Thoracic aorta (tissue), 2 donors: Measurements from ENCODE around the gene HOXB9. TPM values are rescaled to one million over a fixed set of nuclear protein-coding genes. Genes with fewer than 3 reads are reported as not detected.

Experiments
- ATAC-seq: fragments of 150-250 bp; one replicate; pipeline ENCODE4 v1.8.0; 2017; ENCODE audit warnings: low read depth; ENCODE audit not compliant: insufficient number of reproducible peaks, low FRiP score
- DNase-seq: peaks from one replicate; pipeline ENCODE4 v3.0.0-alpha.2; 2020; ENCODE audit warnings: low spot score
- H3K27ac ChIP-seq, 2 donors: fragments of 200-600 bp; sonication (generic); 1 replicate in 1 of 2; 2 replicates in 1 of 2; pipeline ENCODE4 v1.5.1; 2016; ENCODE audit warnings: mild to moderate bottlenecking in 2 of 2, moderate library complexity in 2 of 2
- H3K27me3 ChIP-seq: fragments of 200-600 bp; sonication (generic); replicated peaks from 2 replicates; pipeline ENCODE4 v1.6.0; 2016; ENCODE audit warnings: mild to moderate bottlenecking; ENCODE audit not compliant: insufficient read depth
- H3K36me3 ChIP-seq: fragments of 200-600 bp; sonication (generic); one replicate; pipeline ENCODE4 v1.5.1; 2016
- H3K4me1 ChIP-seq, 2 donors: fragments of 200-600 bp; sonication (generic); 1 replicate in 1 of 2; 2 replicates in 1 of 2; pipeline versions ENCODE4 v1.5.1 to v1.6.0; 2016; ENCODE audit warnings: low read depth in 2 of 2, mild to moderate bottlenecking in 1 of 2; ENCODE audit not compliant: control insufficient read depth in 1 of 2
- H3K4me3 ChIP-seq: fragments of 200-600 bp; sonication (generic); 2 replicates; pipeline ENCODE4 v1.5.1; 2016; ENCODE audit warnings: mild to moderate bottlenecking
- H3K9me3 ChIP-seq: fragments of 200-600 bp; sonication (generic); 2 replicates; pipeline ENCODE4 v1.5.1; 2016
- total RNA-seq, 2 donors: library from RNA; depleted of rRNA; stranded (reverse); fragments of >200 nt; gene quantifications; one replicate each; pipeline versions ENCODE4 v1.1.0 to v1.2.3, GENCODE V29; 2016
- TF ChIP-seq, protein P1 (sequence below): fragments of 200-600 bp; sonication (generic); IDR thresholded peaks from one replicate; pipeline ENCODE4 v1.5.1; 2019; ENCODE audit warnings: antibody characterized with exemption

Gene HOXB9
- total RNA-seq, 2 donors from 2014 or later = not detected

DNA sequence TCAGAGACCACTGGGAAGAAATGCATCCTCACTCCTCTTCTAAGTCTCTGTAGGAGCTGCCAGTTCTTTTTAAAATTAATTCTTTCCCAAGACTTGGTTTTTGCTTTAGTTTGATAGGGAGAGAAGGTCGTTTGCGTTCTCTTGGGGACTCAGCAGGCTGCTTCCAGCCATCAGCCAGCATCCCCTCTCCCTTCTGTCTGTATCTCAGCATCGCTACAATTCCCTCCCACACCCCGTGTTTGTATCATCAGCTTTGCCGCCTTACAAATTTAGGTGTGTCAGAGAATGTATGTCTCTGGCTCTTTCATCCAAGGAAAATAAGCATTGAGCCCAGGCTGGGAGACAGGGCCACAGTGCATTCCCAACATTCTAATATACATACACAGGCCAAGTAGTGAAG, 26.8 kb downstream of the HOXB9 start:
- no peak overlapping the region for H3K4me3 ChIP-seq
- H3K4me1 ChIP-seq = peaks cover 9 to 46% of the 10 kb centered on the region in 2 donors
- no peaks in the 10 kb centered on the region for H3K27me3 ChIP-seq
- H3K36me3 ChIP-seq = peaks cover 8% of the 10 kb centered on the region
- DNase-seq (no peak), ATAC-seq (no peak)
- no peaks in the 10 kb centered on the region for H3K9me3 ChIP-seq
- no peak overlapping the region for H3K27ac ChIP-seq
- TF ChIP-seq, protein P1, sequence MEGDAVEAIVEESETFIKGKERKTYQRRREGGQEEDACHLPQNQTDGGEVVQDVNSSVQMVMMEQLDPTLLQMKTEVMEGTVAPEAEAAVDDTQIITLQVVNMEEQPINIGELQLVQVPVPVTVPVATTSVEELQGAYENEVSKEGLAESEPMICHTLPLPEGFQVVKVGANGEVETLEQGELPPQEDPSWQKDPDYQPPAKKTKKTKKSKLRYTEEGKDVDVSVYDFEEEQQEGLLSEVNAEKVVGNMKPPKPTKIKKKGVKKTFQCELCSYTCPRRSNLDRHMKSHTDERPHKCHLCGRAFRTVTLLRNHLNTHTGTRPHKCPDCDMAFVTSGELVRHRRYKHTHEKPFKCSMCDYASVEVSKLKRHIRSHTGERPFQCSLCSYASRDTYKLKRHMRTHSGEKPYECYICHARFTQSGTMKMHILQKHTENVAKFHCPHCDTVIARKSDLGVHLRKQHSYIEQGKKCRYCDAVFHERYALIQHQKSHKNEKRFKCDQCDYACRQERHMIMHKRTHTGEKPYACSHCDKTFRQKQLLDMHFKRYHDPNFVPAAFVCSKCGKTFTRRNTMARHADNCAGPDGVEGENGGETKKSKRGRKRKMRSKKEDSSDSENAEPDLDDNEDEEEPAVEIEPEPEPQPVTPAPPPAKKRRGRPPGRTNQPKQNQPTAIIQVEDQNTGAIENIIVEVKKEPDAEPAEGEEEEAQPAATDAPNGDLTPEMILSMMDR = no peak

DNA sequence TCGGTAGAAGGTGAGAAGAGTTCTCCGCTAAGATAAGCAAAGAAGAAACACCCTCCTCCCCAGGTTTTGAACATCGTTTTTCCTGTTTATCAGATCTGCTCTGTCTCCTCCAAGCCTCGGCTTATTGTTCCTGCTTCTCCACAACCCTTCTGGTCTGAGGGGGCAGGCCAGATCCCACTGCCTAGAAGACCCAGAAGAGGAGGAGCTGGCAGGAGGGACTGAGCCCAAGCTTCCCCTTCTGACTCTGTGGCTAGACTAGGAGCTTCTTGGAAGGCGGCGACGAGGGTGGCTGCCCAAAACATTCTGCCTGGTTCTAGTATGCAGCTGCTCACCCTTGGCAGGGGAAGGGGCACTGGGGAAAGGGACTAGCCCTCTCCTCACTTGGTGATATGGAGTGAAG, 27.4 kb downstream of the HOXB9 start:
- no peak overlapping the region for H3K27ac ChIP-seq
- TF ChIP-seq, protein P1 = no peak
- DNase-seq = no peak
- H3K36me3 ChIP-seq = peaks cover 8% of the 10 kb centered on the region
- ATAC-seq = no peak
- no peaks in the 10 kb centered on the region for H3K27me3 ChIP-seq
- no peaks in the 10 kb centered on the region for H3K9me3 ChIP-seq
- peaks cover 9 to 46% of the 10 kb centered on the region in 2 donors for H3K4me1 ChIP-seq
- no peak overlapping the region for H3K4me3 ChIP-seq

DNA sequence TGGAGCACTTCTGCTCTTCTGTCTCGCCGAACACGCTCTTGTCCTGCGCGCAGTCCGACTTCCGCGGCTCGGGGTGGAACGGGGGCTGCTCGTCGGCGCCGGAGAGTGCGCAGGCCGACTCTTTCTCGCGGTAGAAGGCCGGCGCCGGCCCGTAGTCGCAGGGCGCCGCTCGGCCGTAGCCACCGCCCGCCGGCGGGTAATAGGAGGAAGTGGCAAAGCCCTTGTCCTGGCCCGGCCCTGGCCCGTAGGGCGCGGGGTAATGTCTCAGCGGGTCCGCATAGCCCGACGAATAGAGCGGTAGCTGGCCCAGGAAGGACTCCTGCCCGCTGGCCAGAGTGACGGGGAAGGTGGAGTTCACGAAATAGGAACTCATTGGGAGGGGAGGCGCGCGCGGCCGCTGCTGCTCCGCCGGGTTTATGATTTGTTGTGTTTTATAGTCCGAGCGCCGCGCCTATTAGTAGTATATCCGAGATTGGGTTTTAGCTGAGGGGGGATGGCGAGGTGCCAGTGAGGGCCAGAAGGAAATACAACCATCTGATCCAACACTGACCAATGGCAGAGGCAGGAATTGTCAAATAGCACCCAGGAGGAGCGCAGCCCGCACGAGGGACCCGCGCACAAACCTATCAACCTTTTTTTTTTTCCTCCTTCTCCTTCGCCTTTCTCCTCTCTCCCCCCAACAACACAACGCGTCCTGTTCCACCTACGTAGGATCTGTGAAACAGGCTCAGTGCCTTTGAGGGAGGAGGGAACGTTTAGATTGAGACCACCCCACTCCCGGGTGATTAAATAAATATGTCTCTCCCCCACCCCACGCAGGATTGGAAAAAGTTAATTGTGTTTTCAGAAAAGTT, 28.2 kb downstream of the HOXB9 start:
- TF ChIP-seq, protein P1 = no peak
- no peaks in the 10 kb centered on the region for H3K9me3 ChIP-seq
- ATAC-seq (peak; percentile 21), DNase-seq (no peak)
- peak overlapping the region in 1 of 2 donors; percentile 49 for H3K27ac ChIP-seq
- peaks cover 8% of the 10 kb centered on the region for H3K36me3 ChIP-seq
- H3K4me1 ChIP-seq = peaks cover 9 to 45% of the 10 kb centered on the region in 2 donors
- H3K4me3 ChIP-seq = peak overlapping the region; percentile 84
- H3K27me3 ChIP-seq = no peaks in the 10 kb centered on the region

DNA sequence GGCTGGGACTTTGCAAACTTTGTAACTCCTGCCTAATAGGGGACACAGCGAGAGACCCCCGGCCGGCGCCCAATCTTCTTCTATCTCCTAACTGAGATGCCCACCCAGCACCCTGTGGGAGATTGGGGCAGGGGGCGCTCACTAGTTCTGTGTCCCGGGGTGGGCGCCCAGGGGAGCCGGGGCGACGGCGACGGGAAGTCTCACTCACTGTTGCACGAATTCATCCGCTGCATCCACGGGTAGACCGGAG, 28.7 kb downstream of the HOXB9 start:
- Histone ChIP-seq H3K27ac (peak overlapping the region in 1 of 2 donors; percentile 49), H3K4me3 (peak overlapping the region; percentile 84), H3K4me1 (peaks cover 9 to 40% of the 10 kb centered on the region in 2 donors), H3K9me3 (no peaks in the 10 kb centered on the region), H3K36me3 (peaks cover 8% of the 10 kb centered on the region), H3K27me3 (no peaks in the 10 kb centered on the region)
- DNase-seq (no peak), ATAC-seq (no peak)
- TF ChIP-seq, protein P1 = no peak

DNA sequence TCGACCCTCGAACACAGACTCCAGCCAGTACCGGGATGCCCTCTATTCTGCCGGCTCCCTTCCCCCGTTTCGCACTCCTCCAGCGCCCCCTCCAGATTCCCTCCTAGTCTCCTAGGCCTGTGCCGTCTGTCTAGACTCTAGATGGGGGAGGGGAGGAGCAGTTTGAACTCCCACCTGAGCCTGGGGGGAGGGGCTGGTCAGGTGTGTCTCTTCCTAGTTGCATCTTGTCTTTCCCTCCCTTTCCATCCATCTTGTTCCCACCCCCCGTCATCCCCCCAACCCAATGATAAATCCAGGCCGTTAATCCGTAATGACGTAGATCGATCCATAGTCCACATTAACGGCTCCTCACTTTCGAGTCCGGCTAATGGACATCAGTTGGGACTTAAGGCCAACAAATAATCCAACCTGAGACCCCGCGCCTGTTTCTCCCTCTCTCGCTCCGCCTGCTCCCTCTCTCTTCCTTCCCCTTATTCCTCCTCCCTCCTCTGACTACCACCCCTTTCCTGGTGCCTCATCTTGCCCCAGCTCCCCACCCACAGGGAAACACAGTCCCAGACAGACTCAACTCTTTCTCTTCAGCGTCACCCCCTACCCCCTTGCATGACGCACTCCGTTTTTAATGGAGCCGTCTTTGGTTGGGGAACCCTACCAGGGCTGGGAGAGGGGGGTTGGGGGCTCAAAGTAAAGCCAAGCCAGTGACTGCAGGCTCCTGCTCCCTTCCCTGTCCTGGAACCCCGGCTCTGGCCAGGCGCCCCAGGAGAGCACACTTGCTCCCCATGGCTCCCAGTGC, 29.2 kb downstream of the HOXB9 start:
- no peak for DNase-seq
- Histone ChIP-seq H3K4me3 (peak overlapping the region; percentile 84), H3K4me1 (peaks cover 7 to 35% of the 10 kb centered on the region in 2 donors), H3K27me3 (no peaks in the 10 kb centered on the region), H3K27ac (peak overlapping the region in 1 of 2 donors; percentile 49), H3K36me3 (peaks cover 8% of the 10 kb centered on the region), H3K9me3 (no peaks in the 10 kb centered on the region)
- TF ChIP-seq, protein P1 = no peak
- no peak for ATAC-seq
